Measurements from ENCODE around the gene SORT1.

Gene SORT1

DNA sequence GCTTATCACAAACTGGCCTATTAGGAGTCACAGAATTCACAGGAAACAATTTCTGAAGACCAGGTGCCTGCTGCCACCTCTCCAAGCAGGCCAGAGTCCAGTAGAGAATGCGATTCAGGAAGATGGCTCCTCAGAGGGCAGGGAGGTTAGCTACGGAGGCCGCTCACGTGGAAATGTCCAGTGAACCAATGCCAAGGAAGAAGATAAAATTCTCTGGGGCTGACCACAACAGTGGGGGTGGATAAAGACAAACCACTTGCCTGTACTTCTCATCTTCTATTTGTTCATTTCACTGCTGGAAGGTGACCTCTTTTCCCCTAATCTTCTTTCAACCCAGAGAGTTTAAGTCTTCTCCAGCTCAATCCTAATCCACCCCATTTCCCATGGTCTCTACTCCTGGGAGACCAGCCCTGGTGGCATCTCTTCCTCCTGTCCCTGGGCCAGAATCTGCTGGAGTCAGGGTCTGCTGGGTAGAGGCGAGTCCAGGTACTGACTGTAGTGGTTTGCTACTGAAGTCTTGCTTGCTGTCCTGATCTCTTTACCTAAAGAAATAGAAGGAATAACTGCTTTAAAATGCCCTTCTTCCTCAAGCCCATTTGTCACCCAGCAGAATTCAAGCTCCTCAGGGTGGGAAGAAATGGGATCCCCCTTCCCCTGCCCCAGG lies 118.0 kb downstream of the SORT1 start:
- no peak for DNase-seq (ENCODE audit: low spot score in 2 of 2)
- H3K4me3 Mint-ChIP-seq = no peak overlapping the region
- H3K36me3 Mint-ChIP-seq (ENCODE audit: insufficient read depth) = peaks cover 6% of the 10 kb centered on the region
- no peaks in the 10 kb centered on the region for H3K27me3 Mint-ChIP-seq
- no peak for ATAC-seq (replicated peaks; ENCODE audit: extremely low read depth, poor library complexity, severe bottlenecking)
- peaks cover 23% of the 10 kb centered on the region for H3K4me1 Mint-ChIP-seq
- H3K9me3 Mint-ChIP-seq = no peaks in the 10 kb centered on the region
- no peak overlapping the region for H3K27ac Mint-ChIP-seq (ENCODE audit: low read depth)

DNA sequence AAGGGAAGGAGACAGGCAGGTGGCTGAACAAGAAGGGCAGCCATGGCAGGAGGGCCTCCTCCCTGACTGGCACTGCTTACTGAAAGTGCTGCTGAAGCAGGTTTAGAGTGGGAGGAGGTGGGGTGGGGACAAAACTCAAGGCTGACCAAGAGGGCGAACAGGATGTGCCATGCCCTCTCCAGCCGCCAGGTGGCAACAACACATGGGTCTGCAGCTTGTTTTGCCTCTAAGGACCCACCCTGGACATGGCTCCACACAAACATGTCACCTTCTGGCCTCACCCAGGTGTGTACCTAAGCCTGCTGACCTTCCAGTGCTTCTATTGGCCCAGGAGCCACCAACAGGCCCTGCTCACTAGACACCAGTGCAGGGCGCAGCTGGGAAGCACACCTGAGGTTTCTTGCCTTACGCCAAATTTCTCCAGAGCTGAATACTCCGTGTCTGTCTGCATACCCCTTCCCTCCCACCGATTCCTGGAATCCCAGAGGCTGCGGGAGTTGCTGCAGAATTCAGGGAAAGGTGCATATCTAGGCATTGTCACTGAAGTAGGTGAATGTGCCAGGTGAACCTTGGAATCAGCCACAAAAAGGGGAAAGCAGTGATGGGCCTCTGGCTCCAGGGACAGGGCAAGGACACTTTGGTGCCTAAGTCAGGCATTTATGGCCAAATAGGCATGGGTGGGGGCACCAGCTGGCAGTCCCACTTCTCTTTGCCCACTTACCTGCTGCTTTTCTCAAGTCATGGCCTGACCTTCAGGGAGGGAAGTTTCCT lies 120.1 kb downstream of the SORT1 start:
- DNase-seq (ENCODE audit: low spot score in 2 of 2) = peak; percentile 28 to 50
- H3K36me3 Mint-ChIP-seq (ENCODE audit: insufficient read depth) = peaks cover 1% of the 10 kb centered on the region
- no peak overlapping the region for H3K27ac Mint-ChIP-seq (ENCODE audit: low read depth)
- H3K9me3 Mint-ChIP-seq = no peaks in the 10 kb centered on the region
- no peak overlapping the region for H3K4me3 Mint-ChIP-seq
- ATAC-seq (replicated peaks; ENCODE audit: extremely low read depth, poor library complexity, severe bottlenecking) = no peak
- no peaks in the 10 kb centered on the region for H3K27me3 Mint-ChIP-seq
- peaks cover 11% of the 10 kb centered on the region for H3K4me1 Mint-ChIP-seq

DNA sequence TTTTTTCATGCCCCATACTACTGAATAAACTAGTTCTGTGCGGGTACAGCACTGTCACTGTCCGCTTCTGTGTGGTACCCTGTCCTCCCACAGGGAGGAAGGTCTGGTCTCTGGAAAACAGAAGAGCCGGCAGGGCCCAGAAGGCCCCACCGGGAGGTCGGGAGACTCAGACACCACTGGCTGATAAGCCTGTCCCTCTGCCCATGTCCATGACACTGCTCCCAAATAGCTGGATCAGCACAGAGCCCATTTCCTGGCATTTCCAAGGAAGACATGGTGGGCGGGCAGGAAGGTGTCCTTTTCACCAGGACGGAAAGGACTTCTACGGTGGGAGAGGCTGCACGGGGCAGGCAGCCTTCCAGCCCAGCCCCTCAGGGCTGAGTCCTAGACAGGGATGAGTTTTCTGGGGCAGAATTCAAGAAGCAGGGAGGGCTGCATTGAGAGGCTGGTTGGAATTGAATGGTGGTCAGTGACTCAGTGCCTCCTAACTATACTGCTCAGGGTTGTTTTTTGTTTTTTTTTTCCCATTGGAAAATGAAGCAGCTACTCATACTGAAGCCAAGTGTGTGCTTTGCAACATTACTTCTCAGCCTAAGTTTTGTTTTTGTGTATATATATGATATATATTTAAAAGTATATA lies 121.9 kb downstream of the SORT1 start:
- Mint-ChIP-seq H3K27me3 (no peaks in the 10 kb centered on the region), H3K27ac (ENCODE audit: low read depth) (no peak overlapping the region), H3K4me1 (peaks cover 5% of the 10 kb centered on the region), H3K36me3 (ENCODE audit: insufficient read depth) (no peaks in the 10 kb centered on the region), H3K9me3 (no peaks in the 10 kb centered on the region), H3K4me3 (no peak overlapping the region)
- ATAC-seq (replicated peaks; ENCODE audit: extremely low read depth, poor library complexity, severe bottlenecking) = no peak
- no peak for DNase-seq (ENCODE audit: low spot score in 2 of 2)

DNA sequence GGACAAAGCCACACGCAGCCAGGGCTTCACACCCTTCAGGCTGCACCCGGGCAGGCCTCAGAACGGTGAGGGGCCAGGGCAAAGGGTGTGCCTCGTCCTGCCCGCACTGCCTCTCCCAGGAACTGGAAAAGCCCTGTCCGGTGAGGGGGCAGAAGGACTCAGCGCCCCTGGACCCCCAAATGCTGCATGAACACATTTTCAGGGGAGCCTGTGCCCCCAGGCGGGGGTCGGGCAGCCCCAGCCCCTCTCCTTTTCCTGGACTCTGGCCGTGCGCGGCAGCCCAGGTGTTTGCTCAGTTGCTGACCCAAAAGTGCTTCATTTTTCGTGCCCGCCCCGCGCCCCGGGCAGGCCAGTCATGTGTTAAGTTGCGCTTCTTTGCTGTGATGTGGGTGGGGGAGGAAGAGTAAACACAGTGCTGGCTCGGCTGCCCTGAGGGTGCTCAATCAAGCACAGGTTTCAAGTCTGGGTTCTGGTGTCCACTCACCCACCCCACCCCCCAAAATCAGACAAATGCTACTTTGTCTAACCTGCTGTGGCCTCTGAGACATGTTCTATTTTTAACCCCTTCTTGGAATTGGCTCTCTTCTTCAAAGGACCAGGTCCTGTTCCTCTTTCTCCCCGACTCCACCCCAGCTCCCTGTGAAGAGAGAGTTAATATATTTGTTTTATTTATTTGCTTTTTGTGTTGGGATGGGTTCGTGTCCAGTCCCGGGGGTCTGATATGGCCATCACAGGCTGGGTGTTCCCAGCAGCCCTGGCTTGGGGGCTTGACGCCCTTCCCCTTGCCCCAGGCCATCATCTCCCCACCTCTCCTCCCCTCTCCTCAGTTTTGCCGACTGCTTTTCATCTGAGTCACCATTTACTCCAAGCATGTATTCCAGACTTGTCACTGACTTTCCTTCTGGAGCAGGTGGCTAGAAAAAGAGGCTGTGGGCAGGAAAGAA lies 122.9 kb downstream of the SORT1 start:
- Mint-ChIP-seq H3K36me3 (ENCODE audit: insufficient read depth) (no peaks in the 10 kb centered on the region), H3K4me3 (no peak overlapping the region), H3K9me3 (no peaks in the 10 kb centered on the region), H3K4me1 (peaks cover 5% of the 10 kb centered on the region), H3K27me3 (no peaks in the 10 kb centered on the region), H3K27ac (ENCODE audit: low read depth) (no peak overlapping the region)
- no peak for DNase-seq (ENCODE audit: low spot score in 2 of 2)
- no peak for ATAC-seq (replicated peaks; ENCODE audit: extremely low read depth, poor library complexity, severe bottlenecking)

DNA sequence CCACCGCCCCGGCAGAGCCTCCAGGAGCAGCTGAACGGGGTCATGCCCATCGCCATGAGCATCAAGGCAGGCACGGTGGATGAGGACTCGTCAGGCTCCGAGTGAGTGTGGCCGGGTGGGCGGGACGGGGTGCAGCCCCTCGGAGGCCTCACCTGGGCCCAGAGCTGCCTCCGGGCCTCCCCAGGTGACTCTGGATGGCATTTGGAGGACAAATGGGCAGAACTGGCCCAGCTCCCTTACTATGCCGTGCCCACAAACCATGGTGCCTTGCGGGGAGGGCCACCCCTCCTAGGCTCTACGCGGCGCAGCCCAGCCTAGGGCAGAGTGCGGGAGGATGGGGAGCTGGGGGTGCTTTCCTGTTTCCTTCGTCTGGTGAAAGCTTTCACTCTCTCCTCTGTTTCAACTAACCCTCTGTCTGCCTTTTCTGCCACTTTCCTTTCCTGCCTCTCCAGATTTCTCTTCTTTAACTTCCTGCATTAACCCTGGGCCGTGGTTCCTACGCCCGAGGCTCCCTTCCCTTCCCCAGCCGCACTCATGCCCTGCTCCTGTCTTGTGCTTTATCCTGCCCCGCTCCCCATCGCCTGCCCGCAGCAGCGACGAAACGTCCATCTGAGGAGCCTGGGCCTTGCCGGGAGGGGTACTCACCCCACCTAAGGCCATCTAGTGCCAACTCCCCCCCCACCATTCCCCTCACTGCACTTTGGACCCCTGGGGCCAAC lies 124.0 kb downstream of the SORT1 start:
- no peaks in the 10 kb centered on the region for H3K27me3 Mint-ChIP-seq

DNA sequence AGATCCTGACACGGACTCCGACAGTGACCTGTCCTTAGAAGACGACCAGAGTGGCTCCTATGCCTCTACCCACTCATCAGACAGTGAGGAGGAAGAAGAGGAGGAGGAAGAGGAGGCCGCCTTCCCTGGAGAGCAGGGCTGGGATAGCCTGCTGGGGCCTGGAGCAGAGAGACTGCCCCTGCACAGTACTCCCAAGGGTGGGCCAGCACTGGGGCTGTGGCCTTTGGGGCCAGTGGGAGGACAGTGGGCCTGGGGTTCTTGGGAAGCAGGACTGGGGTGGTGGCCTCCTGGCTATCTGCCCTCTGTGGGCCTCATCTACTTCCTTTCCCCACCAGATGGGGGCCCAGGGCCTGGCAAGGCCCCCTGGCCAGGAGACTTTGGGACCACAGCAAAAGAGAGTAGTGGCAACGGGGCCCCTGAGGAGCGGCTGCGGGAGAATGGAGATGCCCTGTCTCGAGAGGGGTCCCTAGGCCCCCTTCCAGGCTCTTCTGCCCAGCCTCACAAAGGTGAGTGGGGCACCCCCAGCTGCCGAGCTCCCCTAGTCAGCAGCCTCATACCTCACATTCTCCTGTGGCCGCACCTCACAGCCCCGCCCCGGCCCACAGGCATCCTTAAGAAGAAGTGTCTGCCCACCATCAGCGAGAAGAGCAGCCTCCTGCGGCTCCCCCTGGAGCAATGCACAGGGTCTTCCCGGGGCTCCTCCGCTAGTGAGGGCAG lies 124.7 kb downstream of the SORT1 start:
- Mint-ChIP-seq H3K27me3 (no peaks in the 10 kb centered on the region), H3K9me3 (no peaks in the 10 kb centered on the region), H3K36me3 (ENCODE audit: insufficient read depth) (peaks cover 2% of the 10 kb centered on the region), H3K27ac (ENCODE audit: low read depth) (no peak overlapping the region), H3K4me3 (no peak overlapping the region), H3K4me1 (peaks cover 5% of the 10 kb centered on the region)
- no peak for DNase-seq (ENCODE audit: low spot score in 2 of 2)
- no peak for ATAC-seq (replicated peaks; ENCODE audit: extremely low read depth, poor library complexity, severe bottlenecking)

More for the DNA sequence above, 124.0 kb downstream of the SORT1 start:
- no peak overlapping the region for H3K27ac Mint-ChIP-seq (ENCODE audit: low read depth)
- H3K9me3 Mint-ChIP-seq = no peaks in the 10 kb centered on the region
- H3K4me3 Mint-ChIP-seq = no peak overlapping the region
- ATAC-seq (replicated peaks; ENCODE audit: extremely low read depth, poor library complexity, severe bottlenecking) (no peak), DNase-seq (ENCODE audit: low spot score in 2 of 2) (no peak)
- peaks cover 5% of the 10 kb centered on the region for H3K4me1 Mint-ChIP-seq
- no peaks in the 10 kb centered on the region for H3K36me3 Mint-ChIP-seq (ENCODE audit: insufficient read depth)

DNA sequence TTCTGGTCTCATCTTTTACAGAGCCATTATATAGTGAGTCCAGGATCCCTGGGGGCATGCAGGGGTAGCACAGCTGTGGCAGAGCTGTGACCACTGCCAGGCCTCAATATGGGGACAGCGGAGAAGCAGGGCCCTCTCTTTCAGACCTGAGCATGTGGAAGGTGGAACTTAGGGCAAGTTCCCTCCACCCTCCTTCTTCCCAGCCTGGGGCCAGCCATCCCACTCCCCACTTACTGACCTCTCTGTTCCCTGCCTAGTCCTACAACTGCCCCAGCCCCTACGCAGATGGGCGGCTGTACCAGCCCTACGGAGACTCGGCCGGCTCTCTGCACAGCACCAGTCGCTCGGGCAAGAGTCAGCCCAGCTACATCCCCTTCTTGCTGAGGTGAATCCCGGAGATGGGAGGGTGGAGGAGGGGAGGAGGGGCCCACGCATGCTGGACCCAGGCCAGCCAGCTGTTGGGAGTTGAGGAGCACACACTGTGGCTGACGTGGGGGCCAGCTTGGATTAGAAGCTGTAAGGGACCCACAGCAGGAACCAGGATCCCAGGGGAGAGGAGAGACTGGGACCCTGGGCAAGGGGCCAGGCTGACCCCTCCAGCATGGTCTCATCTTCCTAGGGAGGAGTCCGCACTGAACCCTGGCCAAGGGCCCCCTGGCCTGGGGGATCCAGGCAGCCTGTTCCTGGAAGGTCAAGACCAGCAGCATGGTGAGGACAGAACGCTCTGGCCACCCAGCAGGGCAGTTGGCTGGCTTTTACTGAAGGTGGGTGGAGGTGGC lies 125.5 kb downstream of the SORT1 start:
- no peaks in the 10 kb centered on the region for H3K27me3 Mint-ChIP-seq
- H3K27ac Mint-ChIP-seq (ENCODE audit: low read depth) = peak overlapping the region; percentile 42
- no peak for DNase-seq (ENCODE audit: low spot score in 2 of 2)
- H3K36me3 Mint-ChIP-seq (ENCODE audit: insufficient read depth) = peaks cover 2% of the 10 kb centered on the region
- H3K9me3 Mint-ChIP-seq = no peaks in the 10 kb centered on the region
- no peak for ATAC-seq (replicated peaks; ENCODE audit: extremely low read depth, poor library complexity, severe bottlenecking)
- H3K4me3 Mint-ChIP-seq = no peak overlapping the region
- peaks cover 3% of the 10 kb centered on the region for H3K4me1 Mint-ChIP-seq

DNA sequence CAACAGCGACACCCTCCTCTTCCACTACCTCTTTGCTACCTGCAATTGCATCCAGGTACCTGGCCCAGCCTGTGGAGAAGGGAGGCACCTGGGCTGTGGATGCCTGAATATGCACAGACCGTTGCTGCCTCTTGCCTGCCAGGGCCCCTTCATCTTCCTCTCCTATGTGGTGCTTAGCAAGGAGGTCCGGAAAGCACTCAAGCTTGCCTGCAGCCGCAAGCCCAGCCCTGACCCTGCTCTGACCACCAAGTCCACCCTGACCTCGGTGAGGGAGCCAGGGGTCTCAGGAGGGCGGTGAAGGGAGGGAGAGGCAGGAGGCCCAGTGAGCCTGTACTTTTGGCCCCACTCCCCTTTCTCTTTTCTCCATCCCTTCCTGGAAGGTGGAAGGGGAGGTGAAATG lies 126.3 kb downstream of the SORT1 start:
- Mint-ChIP-seq H3K27me3 (no peaks in the 10 kb centered on the region), H3K4me1 (no peaks in the 10 kb centered on the region), H3K27ac (ENCODE audit: low read depth) (peak overlapping the region; percentile 42), H3K9me3 (no peaks in the 10 kb centered on the region), H3K36me3 (ENCODE audit: insufficient read depth) (peaks cover 2% of the 10 kb centered on the region), H3K4me3 (no peak overlapping the region)
- no peak for DNase-seq (ENCODE audit: low spot score in 2 of 2)
- no peak for ATAC-seq (replicated peaks; ENCODE audit: extremely low read depth, poor library complexity, severe bottlenecking)

DNA sequence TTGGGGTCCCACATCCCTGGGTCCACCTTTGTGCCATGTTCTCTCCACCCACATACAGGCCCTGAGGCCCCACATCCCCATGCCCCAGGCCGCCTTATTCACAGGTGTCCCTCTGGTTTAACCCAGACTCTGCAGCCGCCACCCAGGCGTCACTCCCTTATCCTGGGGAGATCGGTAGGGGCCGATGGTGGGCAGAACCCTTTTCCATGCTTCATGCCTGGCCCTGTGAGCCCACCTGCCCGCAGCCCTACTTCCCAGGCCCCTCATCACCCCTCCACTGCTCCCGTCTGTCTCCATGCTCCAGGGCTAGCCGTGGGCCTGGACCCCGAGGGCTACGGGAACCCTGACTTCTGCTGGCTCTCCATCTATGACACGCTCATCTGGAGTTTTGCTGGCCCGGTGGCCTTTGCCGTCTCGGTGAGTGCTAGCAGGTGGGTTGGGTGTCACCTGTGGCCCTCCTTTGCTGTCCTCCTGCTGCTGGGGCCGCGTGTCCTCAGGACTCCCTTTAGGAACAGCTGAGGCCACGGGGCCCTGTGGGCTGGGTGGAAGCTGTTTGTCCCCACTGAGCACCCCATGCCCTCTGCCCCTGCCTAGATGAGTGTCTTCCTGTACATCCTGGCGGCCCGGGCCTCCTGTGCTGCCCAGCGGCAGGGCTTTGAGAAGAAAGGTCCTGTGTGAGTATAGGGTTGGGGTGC lies 126.9 kb downstream of the SORT1 start:
- H3K27ac Mint-ChIP-seq (ENCODE audit: low read depth) = peak overlapping the region; percentile 42
- no peak for DNase-seq (ENCODE audit: low spot score in 2 of 2)
- H3K27me3 Mint-ChIP-seq = no peaks in the 10 kb centered on the region
- no peaks in the 10 kb centered on the region for H3K9me3 Mint-ChIP-seq
- H3K4me1 Mint-ChIP-seq = no peaks in the 10 kb centered on the region
- ATAC-seq (replicated peaks; ENCODE audit: extremely low read depth, poor library complexity, severe bottlenecking) = no peak
- peaks cover 2% of the 10 kb centered on the region for H3K36me3 Mint-ChIP-seq (ENCODE audit: insufficient read depth)
- H3K4me3 Mint-ChIP-seq = no peak overlapping the region

DNA sequence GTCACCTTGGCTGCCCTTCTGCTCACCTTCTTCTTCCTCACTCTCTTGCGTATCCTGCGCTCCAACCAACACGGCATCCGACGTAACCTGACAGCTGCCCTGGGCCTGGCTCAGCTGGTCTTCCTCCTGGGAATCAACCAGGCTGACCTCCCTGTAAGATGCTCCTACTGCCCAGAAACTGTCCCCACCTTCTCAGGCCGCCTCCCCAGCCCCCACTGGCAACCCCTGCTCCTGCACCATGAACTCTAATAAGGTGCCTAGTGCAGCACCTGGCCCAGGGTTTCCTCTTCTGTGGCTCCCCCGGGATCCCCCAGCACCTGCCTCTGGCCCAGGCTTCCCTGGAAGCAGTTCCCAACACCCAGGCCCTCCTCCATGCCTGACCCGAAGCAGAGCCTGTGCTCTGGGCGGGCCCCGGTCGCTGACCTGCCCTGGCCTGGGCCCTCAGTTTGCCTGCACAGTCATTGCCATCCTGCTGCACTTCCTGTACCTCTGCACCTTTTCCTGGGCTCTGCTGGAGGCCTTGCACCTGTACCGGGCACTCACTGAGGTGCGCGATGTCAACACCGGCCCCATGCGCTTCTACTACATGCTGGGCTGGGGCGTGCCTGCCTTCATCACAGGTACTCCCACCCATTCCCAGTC lies 127.6 kb downstream of the SORT1 start:
- no peak for ATAC-seq (replicated peaks; ENCODE audit: extremely low read depth, poor library complexity, severe bottlenecking)
- no peak for DNase-seq (ENCODE audit: low spot score in 2 of 2)
- Mint-ChIP-seq H3K9me3 (no peaks in the 10 kb centered on the region), H3K4me1 (no peaks in the 10 kb centered on the region), H3K4me3 (no peak overlapping the region), H3K27ac (ENCODE audit: low read depth) (no peak overlapping the region), H3K27me3 (no peaks in the 10 kb centered on the region), H3K36me3 (ENCODE audit: insufficient read depth) (peaks cover 2% of the 10 kb centered on the region)

Measured in central memory CD8-positive, alpha-beta T cell (primary cell).